Activated naive CD8-positive, alpha-beta T cell treated with anti-CD3 and anti-CD28 coated beads for 36 hours (primary cell): ENCODE measurements around the gene GHSR. TPM values are rescaled to one million over a fixed set of nuclear protein-coding genes. Genes with fewer than 3 reads are reported as not detected.
A peak's percentile ranks its signal among the peaks of the same experiment; 100 is the strongest.

Experiments used
- DNase-seq: peaks from one replicate; pipeline ENCODE4 v3.0.0; 2021
- H3K27ac Mint-ChIP-seq: one replicate; pipeline ENCODE4 v1.8.0; 2022; ENCODE audit warnings: mild to moderate bottlenecking, moderate library complexity, mixed read lengths
- H3K27me3 Mint-ChIP-seq: one replicate; pipeline ENCODE4 v1.8.0; 2022; ENCODE audit warnings: mild to moderate bottlenecking, mixed read lengths
- H3K36me3 Mint-ChIP-seq: one replicate; pipeline ENCODE4 v1.8.0; 2021; ENCODE audit warnings: mild to moderate bottlenecking, mixed read lengths
- H3K4me1 Mint-ChIP-seq: one replicate; pipeline ENCODE4 v1.8.0; 2021; ENCODE audit warnings: mixed read lengths
- H3K4me3 Mint-ChIP-seq: one replicate; pipeline ENCODE4 v1.8.0; 2022; ENCODE audit warnings: mild to moderate bottlenecking, moderate library complexity, mixed read lengths
- H3K9me3 Mint-ChIP-seq: one replicate; pipeline ENCODE4 v1.8.0; 2022; ENCODE audit warnings: mixed read lengths
- total RNA-seq, 2 experiments: library from RNA; stranded (reverse); gene quantifications; one replicate each; pipeline ENCODE4 v1.2.3, GENCODE V29; 2021

GHSR gene
- total RNA-seq, 2 experiments from 2014 or later = not detected

GRCh38 chr3:172449466-172450149, 1.4 kb upstream of the GHSR start:
- Mint-ChIP-seq H3K36me3 (no peaks in the 10 kb centered on the region), H3K4me3 (no peak overlapping the region), H3K27ac (no peak overlapping the region), H3K9me3 (no peaks in the 10 kb centered on the region), H3K27me3 (peaks cover 77% of the 10 kb centered on the region), H3K4me1 (peaks cover 20% of the 10 kb centered on the region)
- peak; percentile 9 for DNase-seq

GRCh38 chr3:172448661-172449465, 607 bp upstream of the GHSR start:
- no peak overlapping the region for H3K27ac Mint-ChIP-seq
- peaks cover 20% of the 10 kb centered on the region for H3K4me1 Mint-ChIP-seq
- H3K9me3 Mint-ChIP-seq = no peaks in the 10 kb centered on the region
- H3K36me3 Mint-ChIP-seq = no peaks in the 10 kb centered on the region
- no peak for DNase-seq
- peaks cover 73% of the 10 kb centered on the region for H3K27me3 Mint-ChIP-seq
- no peak overlapping the region for H3K4me3 Mint-ChIP-seq

- peaks cover 20% of the 10 kb centered on the region for H3K4me1 Mint-ChIP-seq
- H3K27ac Mint-ChIP-seq = no peak overlapping the region
- H3K27me3 Mint-ChIP-seq = peaks cover 82% of the 10 kb centered on the region
- no peak overlapping the region for H3K4me3 Mint-ChIP-seq
- H3K9me3 Mint-ChIP-seq = no peaks in the 10 kb centered on the region
- no peaks in the 10 kb centered on the region for H3K36me3 Mint-ChIP-seq
- no peak for DNase-seq
These were observed 2.1 kb downstream of the GHSR start for GRCh38 chr3:172446198-172446597.

- Mint-ChIP-seq H3K4me3 (no peak overlapping the region), H3K36me3 (no peaks in the 10 kb centered on the region), H3K9me3 (no peaks in the 10 kb centered on the region), H3K27ac (no peak overlapping the region), H3K27me3 (peaks cover 85% of the 10 kb centered on the region), H3K4me1 (peaks cover 18% of the 10 kb centered on the region)
- DNase-seq = no peak
These were observed 3.4 kb downstream of the GHSR start for GRCh38 chr3:172444821-172445220.

- Mint-ChIP-seq H3K36me3 (no peaks in the 10 kb centered on the region), H3K27me3 (peaks cover 70% of the 10 kb centered on the region), H3K4me1 (peaks cover 6% of the 10 kb centered on the region), H3K27ac (no peak overlapping the region), H3K4me3 (no peak overlapping the region), H3K9me3 (no peaks in the 10 kb centered on the region)
- DNase-seq = no peak
These were observed 5.7 kb downstream of the GHSR start for GRCh38 chr3:172442606-172443005.

GRCh38 chr3:172441581-172441980, 6.7 kb downstream of the GHSR start:
- DNase-seq = no peak
- peaks cover 60% of the 10 kb centered on the region for H3K27me3 Mint-ChIP-seq
- H3K27ac Mint-ChIP-seq = no peak overlapping the region
- no peaks in the 10 kb centered on the region for H3K36me3 Mint-ChIP-seq
- no peak overlapping the region for H3K4me3 Mint-ChIP-seq
- H3K4me1 Mint-ChIP-seq = no peaks in the 10 kb centered on the region
- no peaks in the 10 kb centered on the region for H3K9me3 Mint-ChIP-seq

- no peaks in the 10 kb centered on the region for H3K4me1 Mint-ChIP-seq
- DNase-seq = no peak
- peaks cover 37% of the 10 kb centered on the region for H3K27me3 Mint-ChIP-seq
- no peak overlapping the region for H3K27ac Mint-ChIP-seq
- no peaks in the 10 kb centered on the region for H3K36me3 Mint-ChIP-seq
- H3K4me3 Mint-ChIP-seq = no peak overlapping the region
- H3K9me3 Mint-ChIP-seq = peaks cover 2% of the 10 kb centered on the region
These were observed 10.1 kb downstream of the GHSR start for GRCh38 chr3:172438186-172438585.

- Mint-ChIP-seq H3K27ac (no peak overlapping the region), H3K27me3 (peaks cover 35% of the 10 kb centered on the region), H3K4me1 (no peaks in the 10 kb centered on the region), H3K36me3 (no peaks in the 10 kb centered on the region), H3K9me3 (peaks cover 4% of the 10 kb centered on the region), H3K4me3 (no peak overlapping the region)
- DNase-seq = no peak
These were observed 10.5 kb downstream of the GHSR start for GRCh38 chr3:172437713-172438112.

- Mint-ChIP-seq H3K4me1 (no peaks in the 10 kb centered on the region), H3K4me3 (no peak overlapping the region), H3K27ac (no peak overlapping the region), H3K27me3 (peaks cover 27% of the 10 kb centered on the region), H3K36me3 (no peaks in the 10 kb centered on the region), H3K9me3 (no peaks in the 10 kb centered on the region)
- no peak for DNase-seq
These were observed 32.9 kb downstream of the GHSR start for GRCh38 chr3:172415323-172415722.

GRCh38 chr3:172411478-172411947, 36.7 kb downstream of the GHSR start:
- Mint-ChIP-seq H3K27ac (no peak overlapping the region), H3K4me1 (no peaks in the 10 kb centered on the region), H3K4me3 (no peak overlapping the region), H3K9me3 (no peaks in the 10 kb centered on the region), H3K27me3 (peaks cover 15% of the 10 kb centered on the region), H3K36me3 (no peaks in the 10 kb centered on the region)
- no peak for DNase-seq

GRCh38 chr3:172410702-172411477, 37.4 kb downstream of the GHSR start:
- Mint-ChIP-seq H3K4me1 (no peaks in the 10 kb centered on the region), H3K36me3 (no peaks in the 10 kb centered on the region), H3K27me3 (peaks cover 13% of the 10 kb centered on the region), H3K9me3 (no peaks in the 10 kb centered on the region), H3K27ac (no peak overlapping the region), H3K4me3 (no peak overlapping the region)
- no peak for DNase-seq

GRCh38 chr3:172407872-172408271, 40.4 kb downstream of the GHSR start:
- H3K27ac Mint-ChIP-seq = no peak overlapping the region
- no peak overlapping the region for H3K4me3 Mint-ChIP-seq
- no peaks in the 10 kb centered on the region for H3K9me3 Mint-ChIP-seq
- H3K4me1 Mint-ChIP-seq = no peaks in the 10 kb centered on the region
- H3K36me3 Mint-ChIP-seq = no peaks in the 10 kb centered on the region
- no peaks in the 10 kb centered on the region for H3K27me3 Mint-ChIP-seq
- DNase-seq = no peak

- Mint-ChIP-seq H3K27ac (no peak overlapping the region), H3K36me3 (peaks cover 14% of the 10 kb centered on the region), H3K9me3 (peaks cover 9% of the 10 kb centered on the region), H3K27me3 (no peaks in the 10 kb centered on the region), H3K4me1 (no peaks in the 10 kb centered on the region), H3K4me3 (no peak overlapping the region)
- no peak for DNase-seq
These were observed 42.3 kb downstream of the GHSR start for GRCh38 chr3:172405914-172406313.

- Mint-ChIP-seq H3K36me3 (peaks cover 21% of the 10 kb centered on the region), H3K9me3 (peaks cover 9% of the 10 kb centered on the region), H3K27ac (no peak overlapping the region), H3K4me3 (no peak overlapping the region), H3K4me1 (no peaks in the 10 kb centered on the region), H3K27me3 (no peaks in the 10 kb centered on the region)
- no peak for DNase-seq
These were observed 43.9 kb downstream of the GHSR start for GRCh38 chr3:172404237-172404962.
